Neutrophil (primary cell): Measurements from ENCODE around the gene RP2.
A peak's percentile ranks its signal among the peaks of the same experiment; 100 is the strongest.

Experiments used
- H3K27ac ChIP-seq: fragments of 200-600 bp; sonication (generic); 2 replicates; pipeline ENCODE4 v1.5.1; 2016; ENCODE audit warnings: mild to moderate bottlenecking, moderate library complexity
- H3K27me3 ChIP-seq: fragments of 200-600 bp; sonication (generic); 2 replicates; pipeline ENCODE4 v1.6.0; 2016; ENCODE audit warnings: mild to moderate bottlenecking
- H3K36me3 ChIP-seq: fragments of 200-600 bp; sonication (generic); 2 replicates; pipeline ENCODE4 v1.5.1; 2017
- H3K4me1 ChIP-seq, 2 experiments: fragments of 200-600 bp in 1 of 2; sonication (generic) in 1 of 2; 1 replicate in 1 of 2; 2 replicates in 1 of 2; pipeline versions ENCODE4 v1.5.1 to v1.6.1; 2013 to 2016; ENCODE audit warnings: low read depth in 1 of 2, low read length in 1 of 2, mild to moderate bottlenecking in 1 of 2, moderate library complexity in 1 of 2; ENCODE audit not compliant: control insufficient read depth in 1 of 2, insufficient read depth in 1 of 2
- H3K4me3 ChIP-seq, 2 experiments: fragments of 200-600 bp in 1 of 2; sonication (generic) in 1 of 2; 1 replicate in 1 of 2; 2 replicates in 1 of 2; pipeline ENCODE4 v1.5.1; 2013 to 2016; ENCODE audit warnings: low read depth in 1 of 2, low read length in 1 of 2, mild to moderate bottlenecking in 1 of 2, moderate library complexity in 1 of 2
- H3K9me3 ChIP-seq: fragments of 200-600 bp; sonication (generic); 2 replicates; pipeline ENCODE4 v1.5.1; 2016
- CTCF ChIP-seq: fragments of 200-600 bp; sonication (generic); IDR thresholded peaks from 2 replicates; pipeline ENCODE4 v1.5.1; 2016; ENCODE audit warnings: antibody characterized with exemption

RP2 gene

GRCh38 chrX:46796574-46797191, 40.2 kb upstream of the RP2 start:
- H3K27ac ChIP-seq: no peak overlapping the region
- TF ChIP-seq CTCF: peak; percentile 65
- H3K9me3 ChIP-seq: no peaks in the 10 kb centered on the region
- H3K27me3 ChIP-seq: no peaks in the 10 kb centered on the region
- H3K36me3 ChIP-seq: no peaks in the 10 kb centered on the region
- H3K4me3 ChIP-seq: no peak overlapping the region
- H3K4me1 ChIP-seq: peaks cover 18 to 21% of the 10 kb centered on the region in 2 experiments

GRCh38 chrX:46803140-46803539, 33.7 kb upstream of the RP2 start:
- H3K27me3 ChIP-seq: no peaks in the 10 kb centered on the region
- H3K4me1 ChIP-seq: no peaks in the 10 kb centered on the region
- H3K27ac ChIP-seq: no peak overlapping the region
- no peak overlapping the region for H3K4me3 ChIP-seq
- no peaks in the 10 kb centered on the region for H3K9me3 ChIP-seq
- H3K36me3 ChIP-seq: no peaks in the 10 kb centered on the region
- TF ChIP-seq CTCF: no peak

DNA sequence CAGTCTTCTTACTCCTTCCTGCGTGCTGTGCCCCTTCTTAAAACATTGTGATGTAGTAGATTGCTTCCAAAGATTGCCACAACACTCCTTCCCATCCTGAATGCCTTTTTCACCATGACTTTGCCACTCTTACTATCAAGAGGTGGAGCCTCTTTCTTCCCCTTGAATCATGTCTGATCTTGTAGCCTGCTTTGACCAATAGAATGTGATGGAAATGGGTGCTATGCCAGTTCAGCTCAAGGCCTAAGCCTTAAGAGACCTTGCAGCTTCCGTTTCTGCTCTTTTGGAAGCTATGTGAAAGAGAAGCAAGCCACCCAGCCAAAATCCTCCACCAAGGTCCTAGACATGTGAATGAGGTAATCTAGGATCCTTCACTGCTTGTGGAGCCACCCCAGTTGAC, 31.6 kb upstream of the RP2 start:
- Histone ChIP-seq H3K27me3 (no peaks in the 10 kb centered on the region), H3K36me3 (no peaks in the 10 kb centered on the region), H3K4me3 (no peak overlapping the region), H3K27ac (no peak overlapping the region), H3K4me1 (no peaks in the 10 kb centered on the region), H3K9me3 (no peaks in the 10 kb centered on the region)
- no peak for TF ChIP-seq CTCF

- Histone ChIP-seq H3K4me1 (no peaks in the 10 kb centered on the region), H3K27ac (no peak overlapping the region), H3K9me3 (no peaks in the 10 kb centered on the region), H3K4me3 (no peak overlapping the region), H3K27me3 (no peaks in the 10 kb centered on the region), H3K36me3 (no peaks in the 10 kb centered on the region)
- TF ChIP-seq CTCF: no peak
These were observed 25.7 kb upstream of the RP2 start for GRCh38 chrX:46811121-46811520.

DNA sequence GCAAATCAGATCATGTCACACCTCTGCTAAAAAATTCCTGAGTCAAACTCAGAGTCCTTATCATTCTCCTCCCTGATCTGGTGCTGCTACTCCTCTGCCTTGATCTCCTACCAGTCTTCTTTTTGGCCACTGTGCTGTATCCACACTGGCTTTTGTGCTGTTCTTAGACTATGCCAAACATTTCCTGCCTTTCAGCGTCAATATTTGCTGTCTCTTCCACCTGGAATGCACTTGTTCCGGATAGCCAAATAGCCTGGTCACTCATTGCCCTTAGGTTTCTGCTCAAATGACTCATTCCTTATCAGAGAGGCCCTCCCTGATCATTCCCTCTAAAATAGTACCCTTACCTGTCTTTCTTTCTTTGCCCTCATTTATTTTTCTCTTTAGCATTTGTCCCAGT, 24.4 kb upstream of the RP2 start:
- Histone ChIP-seq H3K36me3 (no peaks in the 10 kb centered on the region), H3K9me3 (no peaks in the 10 kb centered on the region), H3K27me3 (no peaks in the 10 kb centered on the region), H3K4me1 (peaks cover 3 to 5% of the 10 kb centered on the region in 2 experiments), H3K4me3 (no peak overlapping the region), H3K27ac (no peak overlapping the region)
- no peak for TF ChIP-seq CTCF

DNA sequence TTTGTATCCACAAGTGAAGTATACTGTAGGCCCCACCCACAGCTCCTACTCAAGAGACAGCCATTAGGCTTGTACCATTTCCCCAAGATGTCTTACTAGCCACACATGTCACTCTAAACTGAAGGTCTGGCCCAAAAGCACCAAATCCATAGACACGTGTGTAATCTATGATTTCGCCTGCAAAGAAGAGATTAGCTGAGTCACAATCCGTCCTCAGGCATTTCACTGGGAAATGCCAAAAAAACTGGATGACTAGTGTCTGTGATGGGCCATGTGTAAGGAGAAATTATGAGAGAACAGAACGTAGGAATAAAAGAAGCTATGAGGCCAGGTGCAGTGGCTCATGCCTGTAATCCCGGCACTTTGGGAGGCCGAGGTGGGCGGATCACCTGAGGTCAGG, 21.9 kb upstream of the RP2 start:
- H3K36me3 ChIP-seq: no peaks in the 10 kb centered on the region
- TF ChIP-seq CTCF: no peak
- no peak overlapping the region for H3K4me3 ChIP-seq
- peaks cover 15 to 18% of the 10 kb centered on the region in 2 experiments for H3K4me1 ChIP-seq
- no peaks in the 10 kb centered on the region for H3K27me3 ChIP-seq
- no peaks in the 10 kb centered on the region for H3K9me3 ChIP-seq
- no peak overlapping the region for H3K27ac ChIP-seq
